GM12875 (cell line): Measurements from ENCODE around the gene PFDN6.
A peak's percentile ranks its signal among the peaks of the same experiment; 100 is the strongest.

Experiments
- H3K4me3 ChIP-seq: one replicate; pipeline ENCODE4 v1.5.1; 2011; ENCODE audit warnings: low read depth, low read length, control low read depth
- TF ChIP-seq, protein P1 (sequence below): IDR thresholded peaks from 2 replicates; pipeline ENCODE4 v1.5.1; 2011; ENCODE audit warnings: low read depth, mild to moderate bottlenecking, control low read depth, inconsistent platforms, low read length, moderate library complexity, borderline replicate concordance; ENCODE audit not compliant: insufficient read depth

The PFDN6 gene

DNA sequence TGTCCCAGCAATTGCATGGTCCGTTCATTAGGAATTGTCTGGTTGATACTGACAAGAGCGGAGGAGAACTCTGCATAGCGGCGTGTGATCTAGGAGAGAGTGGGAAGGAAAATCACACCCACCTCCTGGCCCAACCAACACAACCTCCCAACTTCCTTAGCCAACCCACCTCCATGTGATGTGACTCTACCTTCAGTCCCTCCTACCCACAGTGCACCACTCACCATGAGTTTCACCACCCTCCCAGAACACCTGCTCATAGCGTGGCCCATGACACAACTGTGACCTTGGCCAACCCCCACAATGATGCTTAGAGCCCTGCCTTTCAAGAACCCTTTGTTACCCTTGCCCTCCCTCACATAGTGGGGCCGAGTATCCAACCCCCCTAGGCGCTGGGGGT, 25.4 kb upstream of the PFDN6 start:
- TF ChIP-seq, protein P1, sequence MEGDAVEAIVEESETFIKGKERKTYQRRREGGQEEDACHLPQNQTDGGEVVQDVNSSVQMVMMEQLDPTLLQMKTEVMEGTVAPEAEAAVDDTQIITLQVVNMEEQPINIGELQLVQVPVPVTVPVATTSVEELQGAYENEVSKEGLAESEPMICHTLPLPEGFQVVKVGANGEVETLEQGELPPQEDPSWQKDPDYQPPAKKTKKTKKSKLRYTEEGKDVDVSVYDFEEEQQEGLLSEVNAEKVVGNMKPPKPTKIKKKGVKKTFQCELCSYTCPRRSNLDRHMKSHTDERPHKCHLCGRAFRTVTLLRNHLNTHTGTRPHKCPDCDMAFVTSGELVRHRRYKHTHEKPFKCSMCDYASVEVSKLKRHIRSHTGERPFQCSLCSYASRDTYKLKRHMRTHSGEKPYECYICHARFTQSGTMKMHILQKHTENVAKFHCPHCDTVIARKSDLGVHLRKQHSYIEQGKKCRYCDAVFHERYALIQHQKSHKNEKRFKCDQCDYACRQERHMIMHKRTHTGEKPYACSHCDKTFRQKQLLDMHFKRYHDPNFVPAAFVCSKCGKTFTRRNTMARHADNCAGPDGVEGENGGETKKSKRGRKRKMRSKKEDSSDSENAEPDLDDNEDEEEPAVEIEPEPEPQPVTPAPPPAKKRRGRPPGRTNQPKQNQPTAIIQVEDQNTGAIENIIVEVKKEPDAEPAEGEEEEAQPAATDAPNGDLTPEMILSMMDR: no peak
- no peak overlapping the region for H3K4me3 ChIP-seq

DNA sequence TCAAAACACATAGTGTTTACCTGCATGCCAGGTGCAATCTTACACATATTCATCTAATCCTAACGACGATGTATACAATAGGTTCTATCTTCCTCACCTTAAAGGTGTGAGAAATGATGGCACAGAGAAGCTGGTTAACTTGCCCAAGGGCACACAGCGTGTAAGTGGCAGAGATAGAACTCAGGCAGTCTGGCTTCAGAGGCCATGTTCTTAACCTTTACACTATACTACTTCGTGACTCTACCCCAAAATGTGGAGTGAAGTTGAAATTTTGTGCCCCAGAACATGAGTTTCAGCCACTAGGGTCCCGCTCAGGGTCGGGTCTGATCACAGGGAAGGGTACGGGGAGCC, 18.3 kb upstream of the PFDN6 start:
- TF ChIP-seq, protein P1: no peak

DNA sequence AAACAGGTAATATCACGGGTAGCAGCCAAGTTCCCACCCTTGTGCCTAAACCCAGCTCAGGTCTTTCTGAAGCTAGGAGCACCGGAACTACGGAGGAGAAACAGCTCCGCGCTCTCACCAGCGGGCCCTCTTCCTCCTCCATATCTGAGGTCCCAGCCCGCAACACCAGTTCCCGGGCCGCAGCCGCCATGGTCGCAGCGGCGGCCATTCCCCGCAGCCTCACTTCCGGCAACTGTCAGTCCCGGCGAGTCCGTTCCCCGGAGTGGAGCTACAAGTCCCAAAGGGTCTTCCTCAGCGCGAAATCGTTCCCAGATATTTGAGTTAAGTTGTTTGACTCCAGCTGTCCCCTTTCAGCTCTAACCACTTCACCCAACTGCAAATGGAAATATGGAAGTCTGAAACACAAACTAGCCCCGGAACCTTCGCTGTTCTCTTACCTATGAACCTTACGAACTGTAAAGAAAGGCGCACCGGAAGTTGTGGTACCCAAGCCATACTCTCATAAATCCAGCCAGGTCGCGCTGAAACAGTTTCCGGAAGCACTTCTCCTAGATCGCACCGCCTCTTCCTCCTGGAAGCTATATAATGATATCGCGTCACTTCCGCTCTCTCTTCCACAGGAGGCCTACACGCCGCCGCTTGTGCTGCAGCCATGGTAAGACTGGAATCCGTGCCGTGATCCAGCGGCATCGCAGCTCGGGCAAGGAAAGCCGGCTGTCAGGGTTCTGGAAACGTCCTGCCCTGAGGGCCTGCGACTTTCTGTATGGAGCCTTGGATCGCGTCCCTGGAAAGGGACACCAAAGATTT, 17.7 kb upstream of the PFDN6 start, which contains the start of the genes RPS18 and VPS52:
RPS18 (plus strand) TSS at position 608 of the 807 bp plus-strand sequence; CDS start at position 653, 45 bp downstream.
VPS52 (minus strand) TSS at position 409 of the 807 bp plus-strand sequence; CDS start at position 208, 201 bp downstream.
- H3K4me3 ChIP-seq: peak within 1 kb of the TSS; percentile 61
- TF ChIP-seq, protein P1: no peak

More for the DNA sequence above, 18.3 kb upstream of the PFDN6 start:
- peak overlapping the region; percentile 61 for H3K4me3 ChIP-seq

DNA sequence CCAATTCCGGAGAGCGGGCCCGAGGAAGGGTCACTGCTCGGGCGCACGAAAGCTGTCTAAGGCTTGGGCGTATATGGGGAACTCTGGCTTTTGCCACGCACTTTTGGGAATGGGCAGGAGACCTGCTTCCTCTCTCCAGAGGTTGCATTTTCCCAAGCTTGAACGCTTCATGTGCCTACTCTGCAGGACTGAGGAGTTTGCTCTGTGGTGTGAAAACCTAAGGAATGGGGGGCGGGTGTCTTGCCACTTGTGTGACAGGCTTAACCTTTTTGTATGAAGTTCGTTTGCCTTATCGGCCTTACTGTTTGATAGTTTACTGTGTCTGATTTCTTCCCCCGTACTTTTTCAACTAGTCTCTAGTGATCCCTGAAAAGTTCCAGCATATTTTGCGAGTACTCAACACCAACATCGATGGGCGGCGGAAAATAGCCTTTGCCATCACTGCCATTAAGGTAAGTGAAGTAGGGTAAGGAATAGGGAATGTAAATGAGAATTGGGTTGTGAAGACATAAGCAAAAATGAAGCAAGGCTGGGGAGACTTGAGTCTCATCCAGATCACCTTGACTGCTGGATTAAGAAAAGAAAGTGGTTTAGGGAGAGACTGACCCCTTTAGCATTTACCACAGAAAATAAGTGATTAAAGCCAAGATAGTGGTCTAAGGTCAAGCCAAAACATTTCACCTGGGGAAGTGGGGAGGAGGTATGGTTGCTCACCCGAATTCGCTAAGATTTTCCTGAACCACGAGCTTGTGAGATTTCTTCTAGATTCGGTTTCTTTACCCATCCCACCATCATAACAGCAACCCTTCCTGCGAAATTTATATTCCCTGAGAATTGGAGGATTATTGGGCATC, 16.9 kb upstream of the PFDN6 start:
- peak overlapping the region; percentile 61 for H3K4me3 ChIP-seq
- TF ChIP-seq, protein P1: no peak

DNA sequence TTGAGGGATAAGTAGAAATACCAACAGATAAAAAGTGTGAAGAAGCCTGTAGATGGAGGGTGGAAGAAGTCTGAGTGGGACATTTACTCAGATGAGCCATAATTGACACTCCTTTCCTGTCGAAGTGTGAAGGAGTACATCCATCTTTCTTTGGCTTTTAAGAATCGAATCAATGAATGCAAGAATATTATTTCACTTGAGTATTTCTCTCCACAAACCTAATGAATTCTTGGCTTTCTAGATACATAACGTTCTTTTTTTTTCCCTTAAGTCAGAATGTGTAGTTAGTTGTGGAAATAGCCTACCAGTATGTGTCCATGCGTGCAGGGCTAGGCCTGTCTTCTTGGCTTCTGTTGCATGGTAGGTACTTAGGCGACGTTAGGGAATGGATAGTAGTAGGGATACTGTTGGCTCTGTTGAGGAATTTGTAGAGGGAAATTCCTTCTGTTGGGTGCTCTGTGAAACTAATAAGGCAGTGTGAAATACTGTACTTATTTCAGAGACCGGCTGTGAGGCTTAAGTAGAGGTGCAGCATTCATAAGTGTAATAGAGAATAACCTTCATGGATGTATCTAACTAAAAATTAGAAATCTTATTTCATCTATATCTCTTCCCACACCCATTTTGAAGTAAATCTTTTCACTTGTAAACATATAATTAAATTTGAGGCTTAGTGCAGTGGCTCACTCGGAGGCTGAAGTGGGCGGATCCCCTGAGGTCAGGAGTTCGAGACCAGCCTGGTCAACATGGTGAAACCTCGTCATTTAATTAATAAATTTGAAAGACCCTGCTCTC, 16.1 kb upstream of the PFDN6 start:
- TF ChIP-seq, protein P1: no peak
- H3K4me3 ChIP-seq: peak overlapping the region; percentile 61

DNA sequence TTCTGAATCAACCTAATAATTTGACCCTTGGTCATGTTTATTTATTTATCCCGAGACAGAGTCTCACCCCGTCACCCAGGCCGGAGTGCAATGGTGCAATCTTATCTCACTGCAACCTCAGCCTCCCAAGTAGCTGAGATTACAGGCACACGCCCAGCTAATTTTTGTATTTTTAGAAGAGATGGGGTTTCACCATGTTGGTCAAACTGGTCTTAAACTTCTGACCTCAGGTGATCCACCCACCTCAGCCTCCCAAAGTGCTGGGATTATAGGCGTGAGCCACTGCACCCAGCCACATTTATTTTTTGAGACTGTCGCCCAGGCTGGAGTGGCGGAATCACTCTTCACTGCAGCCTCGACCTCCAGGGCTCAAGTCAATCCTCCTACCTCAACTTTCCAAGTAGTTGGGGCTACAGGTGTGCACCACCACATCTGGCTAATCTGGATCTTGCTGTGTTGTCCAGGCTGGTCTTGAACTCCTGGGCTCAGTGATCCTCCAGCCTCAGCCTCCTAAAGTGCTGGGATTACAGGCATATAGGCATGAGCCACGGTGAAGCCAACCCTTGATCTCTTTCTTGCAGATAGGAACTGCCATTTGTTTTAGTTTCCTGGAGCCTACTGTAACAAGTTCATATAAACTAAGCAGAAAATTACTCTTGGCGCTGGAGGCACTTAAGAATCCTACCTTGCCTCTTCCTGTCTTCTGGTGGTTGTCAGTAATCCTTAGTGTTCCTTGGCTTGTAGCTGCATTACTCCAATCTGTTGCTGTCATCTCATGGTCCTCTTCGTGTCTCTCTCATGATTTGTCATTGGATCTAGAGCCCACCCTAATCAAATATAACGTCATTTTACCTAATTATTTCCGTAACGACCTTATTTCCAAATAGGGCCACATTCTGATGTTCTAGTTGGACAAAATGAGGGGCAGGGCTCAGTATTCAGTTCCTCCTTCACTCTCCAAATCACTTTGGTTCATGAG, 15.2 kb upstream of the PFDN6 start:
- H3K4me3 ChIP-seq: peak overlapping the region; percentile 18
- TF ChIP-seq, protein P1: no peak

DNA sequence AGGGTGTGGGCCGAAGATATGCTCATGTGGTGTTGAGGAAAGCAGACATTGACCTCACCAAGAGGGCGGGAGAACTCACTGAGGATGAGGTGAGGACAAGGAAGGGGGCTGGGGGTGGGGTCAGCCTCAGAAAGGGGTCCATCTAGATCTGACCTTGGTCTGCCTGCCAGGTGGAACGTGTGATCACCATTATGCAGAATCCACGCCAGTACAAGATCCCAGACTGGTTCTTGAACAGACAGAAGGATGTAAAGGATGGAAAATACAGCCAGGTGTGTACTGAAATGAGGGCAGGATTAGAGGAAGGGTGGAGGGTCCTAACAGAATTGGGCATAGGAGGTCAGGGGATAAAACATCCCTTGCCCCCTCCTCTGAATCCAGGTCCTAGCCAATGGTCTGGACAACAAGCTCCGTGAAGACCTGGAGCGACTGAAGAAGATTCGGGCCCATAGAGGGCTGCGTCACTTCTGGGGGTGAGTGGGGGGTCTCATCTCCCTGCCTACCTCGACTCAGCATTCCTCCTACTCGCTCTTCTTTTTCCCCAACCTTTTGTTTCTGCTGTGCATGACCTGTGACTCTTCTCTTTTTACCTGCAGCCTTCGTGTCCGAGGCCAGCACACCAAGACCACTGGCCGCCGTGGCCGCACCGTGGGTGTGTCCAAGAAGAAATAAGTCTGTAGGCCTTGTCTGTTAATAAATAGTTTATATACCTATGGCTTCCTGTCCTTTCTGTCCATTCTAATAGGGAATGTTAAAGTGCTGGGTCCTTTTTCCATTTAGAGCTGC, 13.4 kb upstream of the PFDN6 start:
- H3K4me3 ChIP-seq: peak overlapping the region; percentile 57
